CD4-positive, alpha-beta T cell treated with Interleukin-6 for 4 hours (primary cell): ENCODE measurements around the gene NTN5.
"Not testable (repeated sequence)": the region's sequence is repeated elsewhere in the genome, so short reads cannot be mapped to it uniquely, and the experiment has no call there.

Source experiments
- DNase-seq: peaks from one replicate; pipeline ENCODE4 v3.0.0-alpha.2; 2020; ENCODE audit warnings: mixed read lengths

NTN5 gene

GRCh38 chr19:48644355-48644754 lies 28.5 kb downstream of the NTN5 start:
- DNase-seq: no peak

DNA sequence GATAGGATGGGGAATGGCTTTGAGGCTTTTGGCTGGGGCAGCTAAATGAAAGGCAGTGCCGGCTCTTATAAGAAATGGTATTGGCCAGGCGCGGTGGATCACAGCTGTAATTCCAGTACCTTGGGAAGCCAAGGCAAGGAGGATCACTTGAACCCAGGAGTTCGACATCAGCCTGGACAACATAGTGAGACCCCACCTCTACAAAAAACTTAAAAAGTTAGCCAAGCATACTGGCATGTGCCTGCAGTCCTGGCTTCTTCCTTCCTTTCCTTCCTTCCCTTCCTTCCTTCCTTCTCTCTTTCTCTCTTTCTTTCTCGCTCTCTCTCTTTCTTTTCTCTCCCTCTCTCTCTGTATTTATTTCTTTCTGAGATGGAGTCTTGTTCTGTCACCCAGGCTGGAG lies 30.0 kb downstream of the NTN5 start:
- no peak for DNase-seq

DNA sequence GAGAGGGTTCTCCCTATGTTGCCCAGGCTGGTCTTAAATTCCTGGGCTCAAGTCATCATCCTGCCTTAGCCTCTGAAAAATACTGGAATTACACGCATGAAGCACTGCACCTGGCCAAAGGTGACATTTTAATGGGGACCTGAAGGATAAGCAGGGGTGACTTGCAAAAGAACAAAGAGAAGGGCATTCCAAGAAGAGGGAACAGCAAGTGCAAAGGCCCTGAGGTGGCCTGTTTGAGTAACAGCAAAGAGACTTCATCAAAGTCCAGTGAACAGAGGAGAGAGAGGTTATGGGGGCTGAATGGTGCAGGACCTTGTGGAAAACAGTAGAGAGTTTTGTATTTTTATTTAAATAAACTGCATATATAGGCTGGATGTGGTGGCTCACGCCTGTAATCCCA lies 31.0 kb downstream of the NTN5 start:
- DNase-seq: no peak

- peak; percentile 45 for DNase-seq
These were observed 33.1 kb downstream of the NTN5 start for GRCh38 chr19:48639483-48640375.

GRCh38 chr19:48638831-48639381 lies 33.9 kb downstream of the NTN5 start:
- no peak for DNase-seq

GRCh38 chr19:48637948-48638830 lies 34.6 kb downstream of the NTN5 start:
- peak; percentile 87 for DNase-seq

DNA sequence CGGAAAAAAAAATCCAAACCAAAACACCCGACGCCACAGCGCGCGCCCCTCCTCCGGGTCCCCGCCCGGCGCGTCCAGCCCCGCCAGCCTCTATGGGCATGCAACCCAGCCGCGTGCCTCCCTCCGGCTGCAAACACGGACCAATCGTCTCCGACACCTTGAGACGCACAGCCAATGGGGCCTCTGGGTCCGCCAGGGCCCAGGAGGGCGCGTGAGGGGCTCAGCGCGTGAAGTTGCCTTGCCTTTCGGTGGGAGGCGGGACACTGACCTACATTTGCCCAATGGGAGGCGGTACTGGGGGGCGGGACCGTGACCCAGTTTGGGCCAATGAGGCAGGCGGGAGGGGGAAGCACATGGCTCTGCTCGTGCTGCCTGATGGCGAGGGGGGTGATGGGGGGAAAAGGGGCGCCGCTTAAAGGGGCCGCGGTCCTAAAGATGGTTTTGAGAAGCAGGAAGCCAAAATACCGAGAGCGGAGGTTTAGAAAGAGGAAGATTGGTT lies 35.3 kb downstream of the NTN5 start:
- DNase-seq: peak; percentile 100

DNA sequence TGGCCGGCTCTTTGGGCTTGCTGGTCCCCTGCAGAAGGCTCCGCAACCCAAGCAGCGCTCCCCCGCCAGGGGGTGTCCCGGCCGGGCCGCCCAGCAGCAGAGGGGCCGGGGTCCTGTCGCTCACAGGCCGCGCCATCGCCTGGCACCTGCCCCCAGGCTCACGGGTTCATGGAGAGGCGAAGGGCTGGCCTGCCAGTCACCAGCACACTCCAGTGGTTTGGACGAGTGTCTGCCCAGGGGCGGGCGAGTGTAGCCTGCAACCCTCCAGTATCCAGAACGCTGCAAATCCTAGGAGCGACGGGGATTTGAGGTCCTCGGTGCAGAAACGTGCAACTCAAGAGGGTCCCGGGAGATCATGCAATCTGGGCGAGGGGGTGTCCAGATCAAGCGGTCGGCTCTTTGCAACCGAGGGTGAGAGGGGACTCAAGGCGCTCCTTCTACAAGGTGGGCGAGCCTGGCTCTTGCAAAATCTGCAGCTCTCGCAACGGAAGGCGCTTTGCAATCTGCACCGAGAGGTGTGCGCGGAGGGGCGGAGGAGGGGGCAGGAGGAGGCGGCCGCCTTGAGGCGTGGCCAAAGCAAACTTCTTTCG lies 35.9 kb downstream of the NTN5 start, which contains the start of gene DBP:
Gene DBP, minus strand, starts transcription at position 521 of the 590 bp plus-strand sequence. Its CDS starts 385 bp downstream, at position 136.
- peak; percentile 46 for DNase-seq

DNA sequence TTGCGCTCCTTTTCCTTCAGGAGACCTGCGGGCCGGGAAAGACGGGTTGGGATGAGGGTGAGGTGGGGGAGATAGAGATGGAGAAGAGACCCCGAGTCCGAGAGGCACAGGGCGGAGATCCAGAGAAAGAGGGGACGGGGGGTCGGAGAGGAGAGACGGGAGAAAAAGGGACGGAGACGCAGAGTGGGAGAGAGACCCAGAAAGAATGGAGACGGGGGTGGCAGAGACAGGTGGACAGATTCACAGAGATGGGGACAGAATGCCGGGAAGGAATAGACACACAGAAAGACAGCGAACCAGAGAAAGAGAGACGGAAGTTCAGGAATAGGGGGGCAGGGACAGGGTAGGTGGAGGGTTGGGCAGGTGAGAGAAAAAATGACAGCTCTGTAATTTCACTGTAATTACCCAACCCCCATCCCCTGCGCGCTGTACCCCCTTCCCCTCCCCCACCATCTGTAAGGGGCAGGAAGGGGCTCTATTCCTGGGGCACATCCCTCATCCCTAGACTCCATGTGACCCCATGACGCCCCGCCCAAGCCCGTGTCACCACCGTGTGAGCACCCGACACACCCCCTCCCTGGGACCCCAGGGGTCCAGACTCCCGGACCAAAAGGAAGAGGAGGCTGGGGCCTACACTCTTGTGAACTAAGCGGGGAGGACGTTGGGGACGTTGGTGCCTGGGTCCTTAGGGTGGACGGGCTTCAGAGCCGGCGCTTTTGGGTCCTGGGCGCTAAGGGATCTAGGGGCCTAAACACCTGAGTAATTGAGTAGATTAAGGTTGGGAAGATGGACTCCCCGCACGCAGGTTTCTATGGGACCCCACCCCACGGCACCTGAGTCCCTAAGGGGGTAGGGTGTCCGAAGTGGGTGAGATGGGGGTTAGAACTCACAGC lies 36.6 kb downstream of the NTN5 start:
- DNase-seq: peak; percentile 50

DNA sequence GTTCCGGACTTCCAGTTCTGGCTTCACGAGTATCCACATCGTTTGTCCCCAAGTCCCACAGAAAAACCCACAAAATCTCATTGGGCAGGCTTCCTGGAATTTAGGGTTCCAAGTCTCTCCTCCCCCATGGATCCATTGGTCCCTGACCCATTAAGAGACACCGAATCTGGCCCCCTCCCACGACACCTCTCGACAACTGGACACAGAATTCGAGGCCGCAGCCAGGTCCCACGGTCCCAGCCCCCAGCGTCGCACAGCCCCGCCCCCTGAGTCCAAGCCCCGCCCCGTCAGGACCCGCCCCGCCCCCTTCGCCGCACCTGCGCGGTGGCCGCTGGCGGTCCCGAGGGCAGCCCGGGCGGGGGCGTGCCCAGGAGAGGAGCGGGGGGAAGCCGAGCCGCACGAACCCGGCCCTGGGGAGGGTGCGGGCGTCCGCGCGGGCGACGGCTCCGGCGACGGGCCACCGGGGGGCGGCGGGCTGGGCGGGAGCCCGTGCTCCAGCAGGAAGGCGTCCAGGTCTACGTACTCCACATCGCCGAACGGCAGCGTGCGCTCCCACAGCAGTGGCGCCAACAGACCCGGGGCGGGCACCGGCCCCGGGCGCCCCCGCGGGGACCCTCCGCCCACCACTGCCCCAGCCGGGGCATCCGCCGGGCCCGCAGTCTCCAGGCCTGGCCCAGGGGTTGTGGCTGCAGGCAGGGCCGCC lies 37.4 kb downstream of the NTN5 start:
- peak; percentile 79 for DNase-seq

DNA sequence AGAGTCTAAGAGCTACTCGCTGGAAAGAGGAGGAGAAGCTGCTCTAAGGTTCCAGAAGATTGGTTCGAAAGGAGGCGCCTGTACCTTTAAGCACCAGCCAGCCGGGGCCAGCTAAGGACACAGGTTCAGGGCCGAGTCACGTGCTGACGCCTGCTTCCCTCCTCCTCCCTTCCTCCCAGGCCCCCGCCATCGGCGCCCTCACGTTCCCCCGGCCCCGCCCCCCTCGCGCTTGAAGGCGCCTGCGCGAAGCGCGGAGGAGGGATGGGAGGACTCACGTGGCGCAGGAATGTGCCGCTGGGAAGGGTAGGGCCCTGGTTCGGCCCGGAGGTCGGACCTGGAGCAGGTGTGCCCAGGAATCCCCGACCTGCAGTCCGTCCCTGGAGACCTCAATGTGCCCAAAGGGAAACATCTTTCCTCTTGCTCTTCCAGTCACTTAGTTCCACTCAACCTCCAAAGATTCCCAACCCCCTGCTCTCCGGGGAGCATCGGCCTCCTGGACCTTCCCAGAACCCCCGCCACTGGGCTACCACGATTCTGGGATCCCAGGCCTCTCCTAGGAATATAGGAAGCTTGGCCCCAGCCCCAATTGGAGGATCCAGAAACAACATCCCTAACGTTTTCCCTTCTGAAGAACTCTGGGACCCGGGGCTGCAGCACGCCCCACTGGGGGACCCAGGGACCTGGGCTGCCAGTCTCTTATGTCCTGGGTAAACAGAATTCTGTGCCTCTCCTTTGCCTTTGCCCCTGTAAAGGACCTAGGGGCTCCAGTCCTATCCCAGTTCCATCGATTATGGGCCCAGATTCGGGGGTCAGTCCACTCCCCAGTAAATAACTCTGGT lies 38.2 kb downstream of the NTN5 start:
- peak; percentile 95 for DNase-seq

DNA sequence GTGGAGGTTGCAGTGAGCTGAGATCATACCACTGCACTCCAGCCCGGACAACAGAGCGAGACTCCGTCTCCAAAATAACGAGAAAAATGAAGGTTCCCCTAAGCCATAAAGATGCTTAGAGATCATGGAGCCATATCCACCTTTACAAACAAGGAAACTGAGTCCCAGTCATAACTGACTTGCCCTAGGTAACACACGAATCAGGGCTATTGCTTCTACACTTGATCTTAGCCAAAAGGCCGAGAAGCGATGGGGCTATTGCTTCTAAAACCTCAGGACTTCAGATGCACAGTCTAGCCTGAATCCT lies 38.8 kb downstream of the NTN5 start:
- no peak for DNase-seq

DNA sequence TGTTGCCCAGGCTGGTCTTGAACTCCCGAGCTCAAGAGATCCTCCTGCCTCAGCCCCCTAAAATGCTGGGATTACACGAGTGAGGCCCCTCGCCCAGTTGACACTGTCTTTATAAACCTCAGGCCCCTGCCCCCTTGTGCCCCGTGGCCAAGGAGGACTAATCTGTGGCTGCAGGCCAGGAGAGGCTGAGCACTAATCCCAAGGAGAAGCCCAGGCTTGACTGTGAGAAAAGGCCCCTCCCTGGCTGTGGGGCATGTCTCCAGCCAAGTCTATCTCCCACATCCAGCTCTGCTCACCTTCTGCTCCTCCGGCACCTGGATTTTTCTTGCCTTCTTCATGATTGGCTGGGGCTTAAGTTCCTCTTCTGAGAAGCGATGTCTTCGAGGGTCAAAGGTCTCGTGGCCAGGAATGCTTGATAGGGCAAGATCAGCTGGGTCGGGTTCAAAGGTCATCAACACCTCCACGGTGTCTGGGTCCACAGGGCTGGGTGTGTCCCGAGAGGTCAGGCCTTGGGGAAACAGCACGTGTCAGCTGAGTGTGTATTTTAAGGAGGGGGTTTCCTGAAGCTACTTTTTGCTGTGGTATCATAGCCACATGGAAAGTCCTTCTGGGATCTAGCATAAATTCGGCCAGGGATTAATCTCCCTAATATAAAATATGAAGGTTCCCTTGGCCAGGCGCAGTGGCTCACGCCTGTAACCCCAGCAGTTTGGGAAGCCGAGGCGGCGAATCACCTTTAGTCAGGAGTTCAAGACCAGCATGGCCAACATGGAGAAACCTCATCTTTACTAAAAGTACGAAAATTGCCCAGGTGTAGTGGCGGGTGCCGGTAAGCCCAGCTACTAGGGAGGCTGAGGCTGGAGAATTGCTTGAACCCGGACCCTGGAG lies 39.4 kb downstream of the NTN5 start:
- DNase-seq: no peak

GRCh38 chr19:48632692-48633147 lies 40.1 kb downstream of the NTN5 start:
- peak; percentile 1 for DNase-seq

DNA sequence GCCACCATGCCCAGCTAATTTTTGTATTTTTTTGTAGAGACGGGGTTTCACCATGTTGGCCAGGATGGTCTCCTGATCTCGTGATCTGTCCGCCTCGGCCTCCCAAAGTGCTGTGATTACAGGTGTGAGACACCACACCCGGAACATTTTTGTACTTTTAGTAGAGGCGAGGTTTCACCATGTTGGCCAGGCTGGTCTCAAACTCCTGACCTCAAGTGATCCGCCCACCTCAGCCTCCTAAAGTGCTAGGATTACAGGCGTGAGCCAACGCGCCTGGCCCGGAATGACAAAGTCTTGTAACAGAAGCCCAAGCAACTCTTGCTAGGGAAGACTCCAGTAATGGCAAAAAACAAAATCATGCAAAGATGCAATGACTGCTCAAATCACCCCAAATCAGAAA lies 40.5 kb downstream of the NTN5 start:
- DNase-seq: not testable (repeated sequence)

DNA sequence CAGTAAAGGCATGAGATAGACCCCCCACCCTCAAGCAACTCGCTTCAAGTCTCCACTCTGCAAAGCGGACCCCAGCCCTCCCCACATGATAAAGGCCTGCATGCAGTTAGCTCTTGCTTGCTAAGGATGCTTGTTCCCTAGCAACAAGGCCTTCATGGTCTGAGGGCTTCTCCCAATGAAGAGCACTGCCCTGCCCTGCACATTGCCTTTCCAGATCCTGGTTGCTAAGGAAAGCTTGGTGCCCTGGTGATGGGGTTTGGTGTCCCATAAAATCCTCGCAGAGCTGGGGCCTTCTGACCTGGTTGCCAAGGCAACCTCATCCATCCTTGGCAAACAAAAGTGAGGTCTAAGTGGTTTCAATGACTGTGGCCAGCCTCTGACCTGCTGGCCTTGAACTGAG lies 41.6 kb downstream of the NTN5 start:
- DNase-seq: no peak

GRCh38 chr19:48630296-48631063 lies 42.3 kb downstream of the NTN5 start:
- DNase-seq: no peak

DNA sequence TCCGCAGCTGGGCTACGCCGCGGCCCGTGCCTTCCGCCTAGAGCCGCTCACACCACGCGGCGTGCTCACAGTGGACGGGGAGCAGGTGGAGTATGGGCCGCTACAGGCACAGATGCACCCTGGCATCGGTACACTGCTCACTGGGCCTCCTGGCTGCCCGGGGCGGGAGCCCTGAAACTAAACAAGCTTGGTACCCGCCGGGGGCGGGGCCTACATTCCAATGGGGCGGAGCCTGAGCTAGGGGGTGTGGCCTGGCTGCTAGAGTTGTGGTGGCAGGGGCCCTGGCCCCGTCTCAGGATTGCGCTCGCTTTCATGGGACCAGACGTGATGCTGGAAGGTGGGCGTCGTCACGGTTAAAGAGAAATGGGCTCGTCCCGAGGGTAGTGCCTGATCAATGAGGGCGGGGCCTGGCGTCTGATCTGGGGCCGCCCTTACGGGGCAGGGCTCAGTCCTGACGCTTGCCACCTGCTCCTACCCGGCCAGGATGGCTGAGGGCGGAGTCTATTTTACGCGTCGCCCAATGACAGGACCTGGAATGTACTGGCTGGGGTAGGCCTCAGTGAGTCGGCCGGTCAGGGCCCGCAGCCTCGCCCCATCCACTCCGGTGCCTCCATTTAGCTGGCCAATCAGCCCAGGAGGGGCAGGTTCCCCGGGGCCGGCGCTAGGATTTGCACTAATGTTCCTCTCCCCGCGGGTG lies 43.1 kb downstream of the NTN5 start:
- DNase-seq: no peak
